Smooth muscle cell of the coronary artery (primary cell): ENCODE data around the gene GAB2. TPM values are rescaled to one million over a fixed set of nuclear protein-coding genes. Genes with fewer than 3 reads are reported as not detected.

Source experiments
- total RNA-seq: library from RNA; depleted of rRNA; stranded (reverse); fragments of >200 nt; gene quantifications from 2 replicates; pipeline ENCODE4 v1.2.3, GENCODE V29; 2014; ENCODE audit warnings: low replicate concordance

The GAB2 gene, protein sequence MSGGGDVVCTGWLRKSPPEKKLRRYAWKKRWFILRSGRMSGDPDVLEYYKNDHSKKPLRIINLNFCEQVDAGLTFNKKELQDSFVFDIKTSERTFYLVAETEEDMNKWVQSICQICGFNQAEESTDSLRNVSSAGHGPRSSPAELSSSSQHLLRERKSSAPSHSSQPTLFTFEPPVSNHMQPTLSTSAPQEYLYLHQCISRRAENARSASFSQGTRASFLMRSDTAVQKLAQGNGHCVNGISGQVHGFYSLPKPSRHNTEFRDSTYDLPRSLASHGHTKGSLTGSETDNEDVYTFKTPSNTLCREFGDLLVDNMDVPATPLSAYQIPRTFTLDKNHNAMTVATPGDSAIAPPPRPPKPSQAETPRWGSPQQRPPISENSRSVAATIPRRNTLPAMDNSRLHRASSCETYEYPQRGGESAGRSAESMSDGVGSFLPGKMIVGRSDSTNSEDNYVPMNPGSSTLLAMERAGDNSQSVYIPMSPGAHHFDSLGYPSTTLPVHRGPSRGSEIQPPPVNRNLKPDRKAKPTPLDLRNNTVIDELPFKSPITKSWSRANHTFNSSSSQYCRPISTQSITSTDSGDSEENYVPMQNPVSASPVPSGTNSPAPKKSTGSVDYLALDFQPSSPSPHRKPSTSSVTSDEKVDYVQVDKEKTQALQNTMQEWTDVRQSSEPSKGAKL
- total RNA-seq = 11.3 and 20.9 TPM in 2 replicates

DNA sequence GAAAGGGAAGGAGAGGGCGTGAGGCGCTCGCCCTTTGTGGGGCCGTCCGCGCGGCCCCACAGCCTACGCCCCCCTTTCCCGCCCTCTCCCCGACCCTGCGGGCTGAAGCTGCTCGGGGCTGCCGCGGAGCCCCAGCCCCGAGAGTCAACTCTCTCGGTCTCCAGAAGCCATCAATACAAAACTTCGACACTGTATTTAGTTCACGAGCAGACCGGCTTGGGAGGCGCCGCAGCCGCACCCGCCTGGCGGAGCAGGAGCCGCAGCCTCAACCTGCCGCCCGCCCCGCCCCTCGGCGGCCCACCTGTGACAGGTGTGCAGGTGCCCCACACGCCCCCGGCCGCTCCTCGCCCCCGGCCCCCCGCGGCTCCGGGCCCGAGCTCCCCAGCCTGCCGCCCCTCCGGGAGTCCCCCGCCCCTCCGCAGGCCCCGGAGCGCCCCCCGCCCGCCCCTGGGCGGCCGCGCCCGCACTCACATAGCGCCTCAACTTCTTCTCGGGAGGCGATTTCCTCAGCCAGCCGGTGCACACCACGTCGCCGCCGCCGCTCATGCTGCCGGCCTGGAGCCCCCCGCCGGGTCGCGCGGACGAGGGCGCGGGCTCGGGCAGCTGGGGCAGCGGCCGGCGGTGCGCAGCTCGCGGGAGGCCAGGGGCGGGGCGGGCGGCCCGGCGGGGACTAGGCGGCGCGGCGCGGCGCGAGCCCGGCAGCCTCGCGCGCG, at the start of gene GAB2:
TSS of gene GAB2 (minus strand) at position 646 of the 713 bp plus-strand sequence. CDS start at position 546, 100 bp downstream.

DNA sequence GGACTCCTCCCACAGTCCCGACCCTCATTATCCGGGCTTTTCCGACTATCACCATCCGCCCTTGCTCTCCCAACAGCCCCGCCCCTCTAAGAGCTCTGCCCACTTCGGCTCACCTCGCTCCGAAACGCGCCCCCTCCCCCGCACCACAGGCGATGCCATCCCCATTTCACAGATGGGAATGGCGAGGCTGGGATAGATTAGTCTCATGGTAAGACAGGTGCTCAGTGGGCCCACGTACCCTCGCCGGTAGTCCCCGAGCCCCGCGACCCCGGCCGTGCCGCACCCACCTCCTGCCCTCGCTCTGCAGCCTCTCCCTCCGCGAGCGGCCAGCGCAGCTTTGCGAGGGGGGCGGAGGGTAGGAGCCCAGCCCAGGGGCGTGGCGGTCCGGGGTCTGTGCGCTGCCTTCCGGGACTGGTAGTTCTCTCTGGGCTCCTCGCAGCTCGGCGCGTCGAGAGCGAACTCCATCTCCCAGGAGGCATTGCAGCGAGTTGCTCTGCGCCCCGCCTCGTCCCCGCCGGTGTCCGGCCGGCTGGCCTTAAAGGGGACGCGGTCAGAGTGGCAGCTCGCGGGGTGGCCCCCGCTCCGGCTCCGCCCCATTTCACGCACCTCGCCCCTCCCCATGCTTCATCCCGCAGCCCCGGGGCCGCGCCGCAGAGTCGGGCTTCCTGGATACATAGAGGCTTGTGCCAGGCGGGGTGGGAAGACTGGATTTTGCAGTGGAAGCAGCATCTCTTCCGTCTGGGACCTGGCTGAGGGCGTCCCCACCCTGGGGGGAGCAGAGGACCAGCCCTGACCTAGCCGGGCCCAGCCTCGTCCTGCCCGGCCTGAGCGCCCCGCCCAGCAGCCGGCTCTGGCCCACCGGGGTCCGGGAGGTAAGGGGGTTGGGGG, 229.1 kb downstream of the GAB2 start, which contains the start of the genes KCTD21 and USP35:
TSS of gene KCTD21 (minus strand) at position 341 of the 888 bp plus-strand sequence. CDS start 14,072 bp downstream, outside the sequence.
TSS of gene USP35 (plus strand) at position 634 of the 888 bp plus-strand sequence. CDS start 7,327 bp downstream, outside the sequence.

Other genes starting within 250 kb of the GAB2 start
- gene KCTD21, start 229.2 kb downstream of the GAB2 start, total RNA-seq = 12.2 and 13.6 TPM in 2 replicates
- gene USP35, start 228.9 kb downstream of the GAB2 start, total RNA-seq = 6.3 and 25.3 TPM in 2 replicates
- gene NARS2, start 157.0 kb upstream of the GAB2 start, total RNA-seq = 10.5 and 19.6 TPM in 2 replicates